ENCODE measurements around the gene MAML2. TPM values are rescaled to one million over a fixed set of nuclear protein-coding genes. Genes with fewer than 3 reads are reported as not detected.

MAML2 gene
- total RNA-seq, 1 experiment from 2014 or later = 2.7 TPM

- no peaks in the 10 kb centered on the region; a peak in 1 of 7 replicates for H3K36me3 Mint-ChIP-seq (ENCODE audit: insufficient read depth in 1 of 3, low read depth in 3 of 3)
- H3T11ph ChIP-seq (ENCODE audit: low read length) = no peak overlapping the region
- no peak overlapping the region for H3K18ac ChIP-seq (ENCODE audit: insufficient read length, low read depth, low read length)
- H4K8ac ChIP-seq (replicated peaks; ENCODE audit: insufficient read length, low read depth, low read length) = no peak overlapping the region
- no peak overlapping the region for H3K4me3 Mint-ChIP-seq
- no peak overlapping the region for H3K27ac ChIP-seq (ENCODE audit: insufficient read length, low read depth, low read length)
- no peak for DNase-seq
- no peaks in the 10 kb centered on the region for H3K23me2 ChIP-seq (ENCODE audit: insufficient read length, low read depth, low read length, poor library complexity, severe bottlenecking)
- H4K5ac ChIP-seq (ENCODE audit: insufficient read length, low read depth, low read length) = no peak overlapping the region
- H2AK5ac ChIP-seq (ENCODE audit: insufficient read length, low read length) = no peak overlapping the region
- no peak overlapping the region for H2BK12ac ChIP-seq (ENCODE audit: insufficient read length, low read depth, low read length)
- no peaks in the 10 kb centered on the region for H3K9me3 ChIP-seq (ENCODE audit: control insufficient read depth, low read depth, low read length)
- H3K56ac ChIP-seq (ENCODE audit: insufficient read length, low read depth, low read length) = no peak overlapping the region
- H2BK20ac ChIP-seq (ENCODE audit: low read depth, low read length, poor library complexity, severe bottlenecking) = no peak overlapping the region
- no peaks in the 10 kb centered on the region for H3K27me3 ChIP-seq (ENCODE audit: insufficient read depth, low read length)
- no peak overlapping the region for H3K23ac ChIP-seq (ENCODE audit: insufficient read length, low read depth, low read length)
- no peaks in the 10 kb centered on the region for H3K9me3 Mint-ChIP-seq
- H3K9ac ChIP-seq (ENCODE audit: extremely low read depth, insufficient read length, low read length) = no peak overlapping the region
- no peak overlapping the region for H2BK15ac ChIP-seq (ENCODE audit: low read depth, low read length)
- H2BK5ac ChIP-seq (ENCODE audit: insufficient read length, low read length) = no peak overlapping the region
- H4K91ac ChIP-seq (ENCODE audit: insufficient read length, low read depth, low read length) = no peak overlapping the region
- no peak overlapping the region for H3K4ac ChIP-seq (ENCODE audit: low read depth, low read length)
- H3K27ac Mint-ChIP-seq = no peak overlapping the region
- H2AFZ ChIP-seq (ENCODE audit: low read length) = no peak overlapping the region
- H3K79me2 ChIP-seq (ENCODE audit: insufficient read depth, low read length) = no peaks in the 10 kb centered on the region
- no peaks in the 10 kb centered on the region for H3K27me3 Mint-ChIP-seq (ENCODE audit: low read depth)
- no peak for TF ChIP-seq CTCF (conservative IDR thresholded peaks at IDR 0.05)
- H3K79me1 ChIP-seq (ENCODE audit: insufficient read depth, low read depth, low read length, poor library complexity, severe bottlenecking) = no peaks in the 10 kb centered on the region
- H2BK120ac ChIP-seq (ENCODE audit: low read depth, low read length, poor library complexity, severe bottlenecking) = no peak overlapping the region
- no peaks in the 10 kb centered on the region for H3K4me1 ChIP-seq (ENCODE audit: insufficient read depth, low read length)
- H3K4me2 ChIP-seq (ENCODE audit: insufficient read depth, insufficient read length, low read length) = no peak overlapping the region
- H3K4me1 Mint-ChIP-seq = no peaks in the 10 kb centered on the region
- no peak overlapping the region for H3K14ac ChIP-seq (ENCODE audit: insufficient read depth, low read length)
- H4K20me1 ChIP-seq (ENCODE audit: control insufficient read depth, insufficient read depth, insufficient read length) = no peaks in the 10 kb centered on the region
- WGBS (ENCODE audit: extremely low coverage, insufficient read length, low lambda C conversion rate) = no CpG with 5 or more reads among the region's 2 CpGs
These were observed 366.4 kb downstream of the MAML2 start for GRCh38 chr11:95976550-95976949.
